Activated T-cell treated with anti-CD3 and anti-CD28 coated beads, Interleukin-2, amount 50 U/mL, for 24 hours (primary cell): ENCODE data around the gene SFT2D3.

ENCODE experiments used
- DNase-seq: peaks from one replicate; pipeline ENCODE4 v3.0.0-alpha.2; 2020
- H3K27ac Mint-ChIP-seq: 2 replicates; pipeline ENCODE4 v1.8.0; 2020; ENCODE audit warnings: mild to moderate bottlenecking, mixed read lengths
- H3K27me3 Mint-ChIP-seq: 2 replicates; pipeline ENCODE4 v1.8.0; 2020; ENCODE audit warnings: mixed read lengths
- H3K36me3 Mint-ChIP-seq: 2 replicates; pipeline ENCODE4 v1.8.0; 2020; ENCODE audit warnings: low read depth, mixed read lengths
- H3K4me1 Mint-ChIP-seq: 2 replicates; pipeline ENCODE4 v1.8.0; 2020; ENCODE audit warnings: low read depth, mixed read lengths
- H3K4me3 Mint-ChIP-seq: 2 replicates; pipeline ENCODE4 v1.8.0; 2020; ENCODE audit warnings: mild to moderate bottlenecking, moderate library complexity, mixed read lengths
- H3K9me3 Mint-ChIP-seq: 2 replicates; pipeline ENCODE4 v1.8.0; 2020; ENCODE audit warnings: mixed read lengths

SFT2D3 gene

DNA sequence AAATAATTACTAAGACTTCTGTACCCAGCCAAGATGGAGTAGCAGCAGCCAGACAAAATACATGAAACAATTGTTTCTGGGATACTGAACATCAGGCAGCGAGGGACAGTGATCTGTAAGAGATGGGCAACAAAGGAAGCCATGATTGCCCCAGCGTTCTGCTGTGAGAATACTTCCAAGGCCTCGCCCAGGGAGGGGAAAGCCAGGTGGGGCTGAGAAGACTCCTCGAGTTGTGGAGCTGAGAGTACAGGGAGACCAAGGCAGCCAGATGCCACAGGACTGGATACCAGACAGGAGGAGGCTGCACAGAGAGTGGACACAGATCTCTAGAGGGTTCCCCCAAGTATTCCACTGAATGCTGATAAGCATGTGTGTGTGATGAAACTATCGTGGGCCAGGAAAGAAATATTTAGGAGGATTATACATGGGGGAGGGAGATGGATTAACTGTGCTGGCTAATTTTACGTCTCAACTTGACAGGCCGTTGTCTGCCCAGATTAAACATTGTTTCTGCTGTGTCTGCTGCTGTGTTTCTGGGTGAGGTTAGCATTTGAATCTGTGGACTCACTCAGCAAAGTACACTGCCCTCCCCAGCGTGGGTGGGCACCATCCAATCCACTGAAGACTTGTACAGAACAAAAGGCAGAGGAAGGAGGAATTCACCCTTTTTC is 15.8 kb upstream of the SFT2D3 start:
- Mint-ChIP-seq H3K9me3 (peaks cover 13% of the 10 kb centered on the region), H3K27me3 (peaks cover 10% of the 10 kb centered on the region), H3K4me1 (no peaks in the 10 kb centered on the region), H3K4me3 (no peak overlapping the region), H3K27ac (no peak overlapping the region), H3K36me3 (no peaks in the 10 kb centered on the region)
- DNase-seq: no peak

DNA sequence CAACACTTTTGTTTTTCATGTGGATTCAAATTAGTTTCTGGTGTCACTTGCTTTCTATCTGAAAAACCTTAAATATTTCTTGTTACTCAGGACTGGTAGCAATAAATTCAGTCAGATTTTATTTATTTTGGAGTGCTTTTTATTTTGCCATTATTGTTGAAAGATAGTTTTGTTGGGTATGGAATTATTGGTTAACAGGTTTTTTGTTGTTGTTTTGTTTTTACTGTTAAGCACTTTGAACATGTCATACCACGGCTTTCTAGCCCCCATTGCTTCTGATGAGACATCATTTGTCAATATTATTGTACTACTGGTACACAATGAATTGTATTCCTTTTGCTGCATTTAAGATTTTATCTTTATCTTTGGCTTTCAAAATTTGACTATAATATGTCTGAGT is 12.9 kb upstream of the SFT2D3 start:
- no peaks in the 10 kb centered on the region for H3K4me1 Mint-ChIP-seq
- peaks cover 20% of the 10 kb centered on the region for H3K9me3 Mint-ChIP-seq
- no peak overlapping the region for H3K27ac Mint-ChIP-seq
- peaks cover 5% of the 10 kb centered on the region for H3K36me3 Mint-ChIP-seq
- H3K27me3 Mint-ChIP-seq: peaks cover 6% of the 10 kb centered on the region
- DNase-seq: no peak
- no peak overlapping the region for H3K4me3 Mint-ChIP-seq

DNA sequence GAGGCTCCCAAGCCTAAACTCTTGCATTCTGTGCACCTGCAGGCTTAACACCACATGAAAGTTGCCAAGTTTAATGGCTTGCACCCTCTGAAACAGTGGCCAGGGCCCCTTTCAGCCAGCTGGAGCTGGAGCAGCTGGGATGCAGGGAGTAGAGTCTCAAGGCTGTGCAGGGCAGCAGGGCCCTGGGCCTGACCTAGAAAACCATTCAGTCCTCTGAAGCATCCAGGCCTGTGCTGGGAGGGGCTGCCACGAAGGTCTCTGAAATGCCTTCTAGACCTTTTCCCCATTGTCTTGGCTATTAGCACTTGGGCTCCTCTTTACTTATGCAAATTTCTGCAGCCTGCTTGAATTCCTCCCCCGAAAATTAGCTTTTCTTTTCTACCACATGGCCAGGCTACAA is 10.6 kb upstream of the SFT2D3 start:
- Mint-ChIP-seq H3K4me3 (no peak overlapping the region), H3K36me3 (peaks cover 5% of the 10 kb centered on the region), H3K27ac (no peak overlapping the region), H3K9me3 (peaks cover 20% of the 10 kb centered on the region), H3K4me1 (no peaks in the 10 kb centered on the region), H3K27me3 (peaks cover 6% of the 10 kb centered on the region)
- DNase-seq: no peak

DNA sequence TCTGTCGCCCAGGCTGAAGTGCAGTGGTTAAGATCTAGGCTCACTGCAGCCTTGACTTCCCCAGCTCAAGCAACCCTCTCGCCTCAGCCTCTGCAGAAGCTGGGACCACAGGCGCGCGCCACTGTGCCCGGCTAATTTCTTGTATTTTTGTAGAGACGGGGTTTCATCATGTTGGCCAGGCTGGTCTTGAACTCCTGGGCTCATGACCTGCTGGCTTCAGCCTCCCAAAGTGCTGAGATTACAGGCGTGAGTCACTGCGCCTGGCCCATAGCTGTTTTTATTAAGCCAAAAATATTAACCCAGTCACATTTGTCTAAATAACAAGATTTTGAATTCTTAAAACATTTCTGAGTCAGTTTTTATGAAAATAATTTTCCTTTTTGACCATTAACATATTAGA is 6.3 kb upstream of the SFT2D3 start:
- no peak for DNase-seq
- no peak overlapping the region for H3K4me3 Mint-ChIP-seq
- peaks cover 8% of the 10 kb centered on the region for H3K9me3 Mint-ChIP-seq
- peaks cover 5% of the 10 kb centered on the region for H3K36me3 Mint-ChIP-seq
- H3K4me1 Mint-ChIP-seq: no peaks in the 10 kb centered on the region
- no peak overlapping the region for H3K27ac Mint-ChIP-seq
- no peaks in the 10 kb centered on the region for H3K27me3 Mint-ChIP-seq

DNA sequence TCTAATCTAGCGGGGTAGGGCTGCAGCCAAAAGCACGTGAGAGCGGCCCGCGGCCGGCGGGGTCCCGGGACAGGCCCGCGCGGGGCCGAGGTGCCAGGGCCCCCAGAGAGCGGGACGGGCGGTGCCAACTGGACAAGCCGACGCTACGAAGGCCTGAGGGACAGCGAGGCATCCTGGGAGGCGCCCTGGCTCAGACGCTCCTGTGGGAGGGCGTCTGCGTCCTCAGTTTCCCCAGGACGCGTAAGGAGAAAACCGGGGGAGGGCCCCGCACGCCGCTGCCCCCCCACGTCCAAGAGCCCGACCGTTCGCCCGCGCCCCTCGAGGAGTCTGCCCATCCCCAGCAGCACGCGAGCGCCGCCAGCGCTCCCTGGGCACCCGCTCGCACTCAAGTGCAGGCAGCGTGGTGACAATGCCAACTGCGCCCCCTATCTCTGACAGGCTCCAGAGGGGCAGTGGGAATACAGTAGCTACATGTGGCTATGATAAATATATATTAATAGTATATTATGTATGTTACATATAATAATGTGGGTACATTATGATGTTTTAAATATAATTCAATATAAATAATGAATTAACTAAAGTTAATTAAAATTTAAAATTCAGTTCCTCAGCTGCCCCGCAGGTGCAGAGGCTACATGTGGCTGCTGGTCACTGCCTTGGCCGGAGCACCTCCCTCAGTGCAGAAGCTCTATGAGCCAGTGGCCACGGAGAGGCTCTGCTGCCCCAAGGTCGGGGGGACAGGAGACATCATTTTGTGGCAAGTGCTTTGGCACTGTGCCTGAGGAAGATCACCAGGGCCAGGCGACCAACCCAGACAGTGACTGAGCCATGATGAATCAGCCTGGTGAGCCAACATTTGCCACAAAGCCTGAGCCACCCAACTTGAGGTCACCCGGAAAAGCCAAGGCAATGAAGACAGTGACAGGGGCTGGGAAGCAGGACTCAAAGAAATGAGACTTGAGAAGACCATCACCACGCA is 5.5 kb upstream of the SFT2D3 start:
- Mint-ChIP-seq H3K4me3 (no peak overlapping the region), H3K4me1 (peaks cover 7% of the 10 kb centered on the region), H3K27ac (no peak overlapping the region), H3K27me3 (no peaks in the 10 kb centered on the region), H3K36me3 (peaks cover 7% of the 10 kb centered on the region), H3K9me3 (peaks cover 6% of the 10 kb centered on the region)
- DNase-seq: no peak

DNA sequence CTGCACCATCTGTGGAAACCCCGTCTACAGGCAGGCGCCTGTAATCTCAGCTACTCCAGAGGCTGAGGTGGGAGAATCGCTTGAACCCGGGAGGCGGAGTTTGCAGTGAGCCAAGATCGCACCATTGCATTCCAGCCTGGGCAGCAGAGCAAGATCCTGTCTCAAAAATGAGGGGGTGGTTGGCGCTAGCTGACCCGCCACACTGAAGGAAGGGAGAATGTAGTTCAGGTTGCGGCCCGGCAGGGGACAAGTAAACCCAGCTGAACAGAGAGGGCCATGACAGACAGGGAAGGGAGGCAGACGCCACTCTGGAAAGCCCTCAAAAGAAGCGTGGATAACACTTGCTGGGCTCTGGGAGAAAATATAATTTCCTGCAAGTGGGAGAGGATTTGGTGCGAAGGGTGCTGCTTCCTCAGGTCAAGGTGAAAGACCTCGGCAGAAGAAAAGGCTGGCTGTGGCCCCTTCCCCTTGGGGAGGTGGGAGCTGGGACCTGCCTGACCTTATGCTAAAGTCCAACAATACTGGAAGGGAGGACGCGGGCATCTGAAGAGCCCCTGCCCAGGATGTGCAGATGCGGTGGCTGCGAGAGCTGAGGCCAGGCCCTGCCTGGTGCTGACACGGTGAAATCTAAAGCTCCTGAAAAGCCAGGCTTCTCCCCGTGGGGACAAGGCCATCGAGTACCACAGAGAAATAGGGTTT is 3.7 kb upstream of the SFT2D3 start:
- Mint-ChIP-seq H3K27me3 (no peaks in the 10 kb centered on the region), H3K9me3 (no peaks in the 10 kb centered on the region), H3K4me3 (no peak overlapping the region), H3K27ac (no peak overlapping the region), H3K4me1 (peaks cover 16% of the 10 kb centered on the region), H3K36me3 (peaks cover 9% of the 10 kb centered on the region)
- DNase-seq: no peak

DNA sequence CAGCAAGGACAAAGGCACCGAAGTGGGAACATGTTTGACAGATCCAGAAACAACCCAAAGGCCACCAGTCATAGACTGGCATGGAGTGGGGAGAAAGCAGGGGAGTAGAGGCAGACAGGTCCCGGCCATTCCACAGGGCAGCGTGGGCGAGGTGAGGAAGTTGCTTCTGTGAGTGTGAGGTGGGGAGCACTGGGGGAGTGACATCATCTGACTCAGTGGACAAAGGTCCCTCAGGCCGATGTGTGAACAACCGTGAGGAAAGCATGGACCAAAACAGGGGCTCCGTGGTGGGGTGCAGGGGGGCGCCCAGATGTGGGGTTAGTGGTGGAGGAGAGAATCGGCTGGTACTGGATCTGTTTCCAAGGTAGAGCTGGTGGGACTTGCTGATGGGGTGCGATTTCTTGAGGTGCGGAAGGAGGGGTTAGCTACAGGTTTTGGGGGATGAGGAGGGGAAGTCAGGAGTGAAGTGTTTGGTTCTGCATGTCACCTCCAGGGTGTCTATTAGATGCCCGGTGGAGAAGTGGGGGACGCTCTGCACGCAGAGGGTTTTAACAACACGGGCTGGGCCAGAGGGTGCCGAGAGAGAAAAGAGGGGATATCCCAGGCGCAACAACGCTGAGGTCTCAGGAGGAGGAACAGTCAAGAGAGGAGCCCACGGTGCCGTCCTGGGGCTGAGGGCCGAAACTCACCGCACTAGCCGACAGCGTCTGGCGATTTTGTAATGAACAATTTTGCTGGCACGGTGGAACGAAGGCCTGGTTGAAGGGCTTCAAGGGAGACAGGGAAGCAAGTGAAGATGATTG is 2.5 kb upstream of the SFT2D3 start:
- H3K4me1 Mint-ChIP-seq: peaks cover 25% of the 10 kb centered on the region
- no peaks in the 10 kb centered on the region for H3K27me3 Mint-ChIP-seq
- H3K36me3 Mint-ChIP-seq: peaks cover 18% of the 10 kb centered on the region
- no peak for DNase-seq
- H3K4me3 Mint-ChIP-seq: no peak overlapping the region
- no peaks in the 10 kb centered on the region for H3K9me3 Mint-ChIP-seq
- H3K27ac Mint-ChIP-seq: no peak overlapping the region

DNA sequence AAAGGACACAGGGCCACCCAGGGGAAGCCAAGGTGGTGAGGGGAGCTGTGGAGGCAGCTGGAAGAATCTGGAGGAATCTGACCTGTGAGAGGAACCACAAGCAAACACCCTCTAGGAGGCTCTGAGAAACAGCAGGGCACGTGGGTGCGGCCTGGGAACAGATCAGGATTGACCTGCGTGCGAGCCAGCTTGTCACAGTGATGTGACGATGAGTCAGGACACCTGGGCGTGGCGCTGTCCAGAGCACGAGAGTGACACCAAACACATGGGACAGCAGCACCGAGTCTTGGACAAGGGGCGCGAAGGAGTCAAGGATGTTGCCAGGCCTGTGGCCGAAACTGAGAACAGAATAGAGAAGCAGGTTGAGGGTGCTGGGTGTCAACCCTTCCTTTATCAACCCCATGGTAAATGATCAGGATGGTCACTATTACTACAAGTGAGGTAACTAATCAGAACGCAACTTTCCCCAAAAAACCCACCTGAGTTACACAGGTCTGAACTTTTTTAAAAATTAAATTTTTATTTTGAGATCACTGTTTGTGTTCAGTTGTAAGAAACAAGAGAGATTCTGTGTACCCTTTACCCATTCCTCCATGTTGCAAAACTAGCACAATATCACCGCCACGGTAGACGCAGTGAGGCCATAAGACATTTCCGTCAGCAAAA is 637 bp upstream of the SFT2D3 start:
- Mint-ChIP-seq H3K27me3 (no peaks in the 10 kb centered on the region), H3K4me3 (peak overlapping the region; percentile 89), H3K27ac (peak overlapping the region; percentile 97), H3K4me1 (peaks cover 43% of the 10 kb centered on the region), H3K9me3 (no peaks in the 10 kb centered on the region), H3K36me3 (peaks cover 37% of the 10 kb centered on the region)
- no peak for DNase-seq

DNA sequence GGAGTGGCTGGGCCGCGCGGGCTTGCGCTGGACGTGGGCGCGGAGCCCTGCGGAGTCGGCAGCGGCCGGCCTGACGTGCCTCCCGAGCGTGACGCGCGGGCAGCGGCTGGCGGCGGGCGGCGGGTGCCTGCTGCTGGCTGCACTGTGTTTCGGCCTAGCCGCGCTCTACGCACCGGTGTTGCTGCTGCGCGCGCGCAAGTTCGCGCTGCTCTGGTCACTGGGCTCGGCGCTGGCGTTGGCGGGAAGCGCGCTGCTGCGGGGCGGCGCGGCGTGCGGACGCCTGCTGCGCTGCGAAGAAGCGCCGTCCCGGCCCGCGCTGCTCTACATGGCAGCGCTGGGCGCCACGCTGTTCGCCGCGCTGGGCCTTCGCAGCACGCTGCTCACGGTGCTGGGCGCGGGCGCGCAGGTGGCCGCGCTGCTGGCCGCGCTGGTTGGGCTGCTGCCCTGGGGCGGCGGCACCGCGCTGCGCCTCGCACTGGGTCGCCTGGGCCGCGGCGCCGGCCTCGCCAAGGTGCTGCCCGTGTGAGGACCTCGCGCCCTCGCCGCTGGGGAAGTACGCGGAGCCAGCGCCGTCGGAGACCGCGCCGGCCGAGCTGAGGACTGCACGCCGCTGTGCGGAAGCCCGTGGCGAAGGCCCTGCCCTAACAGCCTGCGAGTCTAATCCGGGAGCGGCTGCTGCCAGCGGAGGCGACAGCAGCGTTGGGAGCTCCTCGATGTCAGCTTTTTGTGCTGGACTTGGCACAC is 526 bp downstream of the SFT2D3 start:
- Mint-ChIP-seq H3K27ac (peak overlapping the region; percentile 90), H3K36me3 (peaks cover 49% of the 10 kb centered on the region), H3K4me3 (peak overlapping the region; percentile 89), H3K9me3 (no peaks in the 10 kb centered on the region), H3K27me3 (no peaks in the 10 kb centered on the region), H3K4me1 (peaks cover 46% of the 10 kb centered on the region)
- DNase-seq: peak; percentile 86

DNA sequence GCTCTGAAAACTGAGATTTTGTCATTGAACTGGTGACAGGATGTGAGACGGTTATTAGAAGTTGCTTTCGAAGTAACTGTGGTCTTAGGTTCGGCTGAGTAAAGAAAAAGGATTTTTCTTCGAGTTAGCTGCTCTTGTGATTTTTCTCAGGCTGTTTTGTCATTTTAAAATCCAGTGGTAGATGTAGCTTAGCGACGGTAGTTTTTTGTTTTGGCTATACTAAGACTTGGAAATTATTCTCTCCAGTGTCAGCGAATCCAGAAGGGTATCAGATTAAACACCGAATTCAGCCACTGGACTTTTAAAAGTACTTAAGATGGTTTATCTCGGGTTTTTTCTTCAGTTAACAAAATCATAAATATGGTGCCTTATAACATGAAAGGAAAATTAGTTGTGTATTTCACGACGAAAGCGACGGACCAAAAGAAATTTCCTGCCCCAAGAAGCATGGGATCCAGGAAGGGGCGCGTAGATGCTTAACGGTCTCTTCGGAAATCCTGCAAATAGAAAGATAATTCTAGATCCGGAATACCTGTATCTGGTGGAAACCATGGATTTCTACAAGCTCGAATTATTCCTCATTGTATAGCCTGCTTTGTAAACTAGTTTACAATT is 1.2 kb downstream of the SFT2D3 start:
- Mint-ChIP-seq H3K27ac (peak overlapping the region; percentile 90), H3K4me1 (peaks cover 46% of the 10 kb centered on the region), H3K9me3 (no peaks in the 10 kb centered on the region), H3K4me3 (peak overlapping the region; percentile 86), H3K36me3 (peaks cover 53% of the 10 kb centered on the region), H3K27me3 (no peaks in the 10 kb centered on the region)
- DNase-seq: no peak

DNA sequence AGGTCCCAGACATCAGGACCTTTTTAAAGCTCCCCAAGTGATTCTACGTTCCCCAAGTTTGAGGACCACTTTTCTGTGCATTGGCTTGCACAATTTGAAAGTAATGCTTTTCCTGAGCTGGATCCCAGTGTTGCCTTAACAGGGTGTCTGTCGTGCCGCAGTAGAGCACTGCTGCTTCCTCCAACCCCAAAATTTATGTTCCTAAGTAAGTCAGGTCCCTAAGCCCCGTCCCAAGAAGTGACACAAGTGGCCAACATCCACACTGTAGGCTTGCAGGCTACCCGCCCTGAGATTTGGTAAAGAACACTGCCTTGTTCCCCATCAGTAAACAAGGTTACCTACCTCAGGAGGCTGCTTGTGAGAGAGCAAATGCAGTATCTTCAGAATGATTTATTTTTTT is 2.0 kb downstream of the SFT2D3 start:
- H3K27ac Mint-ChIP-seq: peak overlapping the region; percentile 90
- H3K4me1 Mint-ChIP-seq: peaks cover 46% of the 10 kb centered on the region
- H3K36me3 Mint-ChIP-seq: peaks cover 60% of the 10 kb centered on the region
- no peaks in the 10 kb centered on the region for H3K27me3 Mint-ChIP-seq
- no peaks in the 10 kb centered on the region for H3K9me3 Mint-ChIP-seq
- DNase-seq: no peak
- peak overlapping the region; percentile 86 for H3K4me3 Mint-ChIP-seq

DNA sequence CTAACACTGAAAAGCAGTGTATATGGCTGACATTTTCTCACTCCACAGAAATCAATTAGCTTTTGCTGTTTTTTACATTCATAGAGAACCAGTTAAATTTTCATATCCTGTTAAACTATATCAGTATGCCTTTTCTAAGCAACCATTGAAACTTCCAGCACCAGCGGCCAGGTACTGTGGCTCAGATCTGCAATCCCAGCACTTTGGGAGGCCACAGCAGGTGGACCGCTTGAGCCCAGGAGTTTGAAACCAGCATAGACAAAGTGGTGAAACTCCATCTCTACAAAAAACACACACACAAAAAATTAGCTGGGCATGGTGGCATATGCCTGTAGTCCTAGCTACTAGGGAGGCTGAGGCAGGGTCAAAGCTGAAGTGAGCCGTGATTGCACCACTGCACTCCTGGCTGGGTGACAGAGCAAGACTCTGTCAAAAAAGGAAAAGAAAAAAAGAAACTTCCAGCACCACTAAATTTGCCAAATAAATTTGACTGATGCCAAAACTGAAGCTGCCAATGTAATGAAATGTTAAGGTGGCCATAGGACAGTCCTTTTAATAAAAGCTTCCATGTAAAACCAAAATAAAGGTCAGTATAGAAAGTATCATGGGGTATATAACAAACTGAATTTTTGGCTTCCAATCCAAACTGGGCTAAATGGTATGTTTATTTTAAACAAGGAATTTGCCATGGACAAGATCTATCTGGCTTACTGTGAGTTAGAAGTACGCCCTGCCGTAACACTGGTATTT is 3.5 kb downstream of the SFT2D3 start:
- H3K27me3 Mint-ChIP-seq: no peaks in the 10 kb centered on the region
- peaks cover 76% of the 10 kb centered on the region for H3K36me3 Mint-ChIP-seq
- H3K4me1 Mint-ChIP-seq: peaks cover 46% of the 10 kb centered on the region
- peak overlapping the region; percentile 58 for H3K27ac Mint-ChIP-seq
- DNase-seq: no peak
- no peak overlapping the region for H3K4me3 Mint-ChIP-seq
- H3K9me3 Mint-ChIP-seq: no peaks in the 10 kb centered on the region
